ENCODE results near the gene TBCD.
A peak's percentile ranks its signal among the peaks of the same experiment; 100 is the strongest.

The TBCD gene

DNA sequence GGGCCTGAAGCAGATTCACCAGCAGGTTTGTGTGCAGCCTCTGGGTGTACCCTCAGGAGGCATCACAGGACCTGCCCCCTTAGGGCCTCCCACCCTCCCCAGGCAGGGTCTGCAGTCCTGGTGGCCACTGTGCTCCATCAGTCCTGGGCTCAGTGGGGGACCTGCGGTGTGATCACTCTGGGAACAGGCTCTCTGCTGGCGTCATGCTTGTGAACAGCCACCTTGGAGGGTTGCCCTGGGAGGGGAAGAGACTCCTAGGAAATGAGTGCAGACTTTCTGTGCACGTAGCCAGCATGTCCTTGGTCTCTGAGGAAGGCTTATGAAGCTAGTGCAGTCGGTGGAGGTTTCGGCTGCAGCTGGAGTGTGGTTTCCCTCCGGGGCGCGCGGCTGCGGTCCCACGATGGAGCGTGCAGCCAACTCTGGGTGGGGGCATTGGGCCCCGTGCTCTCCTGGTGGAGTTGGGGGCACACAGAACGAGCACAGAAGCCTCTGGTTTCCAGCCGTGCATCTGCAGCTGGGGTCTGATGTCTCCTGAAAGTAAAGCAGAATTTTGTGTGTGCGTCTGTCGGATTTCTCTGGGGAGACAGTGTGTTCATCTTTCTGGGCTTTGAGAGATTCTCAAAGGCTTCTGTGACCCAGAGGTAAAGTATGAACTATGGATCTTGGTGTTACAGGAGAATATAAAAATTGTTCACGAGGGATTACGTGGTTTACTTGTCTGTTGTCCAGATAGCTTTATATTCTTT, 156.1 kb downstream of the TBCD start:
- DNase-seq (ENCODE audit: low spot score) = no peak

GRCh38 chr17:82908543-82909160, 156.8 kb downstream of the TBCD start:
- DNase-seq (ENCODE audit: low spot score) = no peak

DNA sequence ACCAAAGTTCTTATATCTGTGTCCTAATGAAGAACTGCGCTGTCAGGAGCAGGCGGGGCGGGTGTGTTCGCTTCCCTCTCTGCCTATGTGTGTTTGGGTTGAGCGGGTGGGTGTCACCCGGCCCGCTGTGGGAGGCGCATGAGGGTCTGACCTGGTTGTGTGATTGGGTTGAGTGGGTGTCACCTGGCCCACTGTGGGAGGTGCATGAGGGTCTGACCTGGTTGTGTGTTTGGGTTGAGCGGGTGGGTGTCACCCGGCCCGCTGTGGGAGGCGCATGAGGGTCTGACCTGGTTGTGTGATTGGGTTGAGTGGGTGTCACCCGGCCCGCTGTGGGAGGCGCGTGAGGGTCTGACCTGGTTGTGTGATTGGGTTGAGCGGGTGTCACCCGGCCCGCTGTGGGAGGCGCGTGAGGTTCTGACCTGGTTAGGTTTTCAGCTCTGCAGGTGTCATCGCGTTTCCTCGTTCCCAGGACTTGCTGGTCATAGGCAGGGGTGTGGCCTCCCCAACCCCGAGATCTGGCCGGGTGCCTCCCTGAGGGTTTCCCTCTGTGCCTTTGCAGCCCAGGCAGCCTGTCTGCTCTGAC, 157.5 kb downstream of the TBCD start:
- DNase-seq (ENCODE audit: low spot score) = peak; percentile 40

DNA sequence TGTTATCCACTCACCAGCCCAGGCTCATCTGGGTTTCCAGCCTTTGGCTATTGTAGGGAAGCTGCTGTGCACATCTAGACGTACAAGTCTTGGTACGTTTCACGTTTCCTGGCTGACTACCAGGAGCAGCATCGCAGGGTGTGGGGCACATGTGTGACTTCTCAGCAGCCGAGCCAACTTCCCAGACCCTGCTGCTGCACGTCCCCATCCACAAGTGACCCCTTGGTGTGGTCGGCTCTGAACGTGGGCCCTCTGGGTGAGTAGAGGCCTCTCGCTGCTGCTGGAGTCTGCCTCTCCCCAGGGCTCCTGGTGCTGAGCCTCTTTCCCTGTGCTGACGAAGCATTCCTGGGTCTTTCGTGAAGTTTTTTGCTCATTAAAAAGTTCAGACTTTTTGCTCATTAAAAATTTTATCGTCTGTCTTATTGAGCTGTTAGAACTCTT, 158.2 kb downstream of the TBCD start:
- no peak for DNase-seq (ENCODE audit: low spot score)

- DNase-seq (ENCODE audit: low spot score) = no peak
Observed at GRCh38 chr17:82910770-82911169, 158.9 kb downstream of the TBCD start.

DNA sequence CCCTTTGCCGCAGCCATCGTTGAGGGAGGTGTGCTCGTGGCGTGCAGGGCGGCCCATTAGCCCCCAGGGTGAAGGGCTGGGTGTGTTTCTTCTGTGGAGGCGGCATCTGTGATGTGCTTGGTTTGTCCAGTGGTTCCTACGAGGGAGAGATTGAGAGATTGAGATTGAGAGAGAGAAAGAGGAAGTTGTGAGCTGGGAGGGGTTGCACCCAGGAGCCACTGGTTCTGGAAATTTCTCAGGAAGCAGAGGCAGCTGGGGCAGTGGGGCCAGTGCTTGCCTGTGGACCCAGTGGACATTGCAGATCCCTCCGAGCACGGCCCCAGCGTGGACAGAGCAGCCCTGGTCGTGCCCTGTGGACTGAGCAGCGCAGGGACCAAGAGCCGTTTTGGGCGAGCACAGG, 160.0 kb downstream of the TBCD start:
- peak; percentile 15 for DNase-seq (ENCODE audit: low spot score)

GRCh38 chr17:82912484-82913089, 160.7 kb downstream of the TBCD start:
- DNase-seq (ENCODE audit: low spot score) = no peak

- DNase-seq (ENCODE audit: low spot score) = no peak
Observed at GRCh38 chr17:82913304-82914043, 161.6 kb downstream of the TBCD start.

GRCh38 chr17:82914375-82914774, 162.5 kb downstream of the TBCD start:
- no peak for DNase-seq (ENCODE audit: low spot score)

GRCh38 chr17:82915010-82915756, 163.3 kb downstream of the TBCD start:
- DNase-seq (ENCODE audit: low spot score) = no peak

- no peak for DNase-seq (ENCODE audit: low spot score)
Observed at GRCh38 chr17:82915757-82916027, 163.8 kb downstream of the TBCD start.

DNA sequence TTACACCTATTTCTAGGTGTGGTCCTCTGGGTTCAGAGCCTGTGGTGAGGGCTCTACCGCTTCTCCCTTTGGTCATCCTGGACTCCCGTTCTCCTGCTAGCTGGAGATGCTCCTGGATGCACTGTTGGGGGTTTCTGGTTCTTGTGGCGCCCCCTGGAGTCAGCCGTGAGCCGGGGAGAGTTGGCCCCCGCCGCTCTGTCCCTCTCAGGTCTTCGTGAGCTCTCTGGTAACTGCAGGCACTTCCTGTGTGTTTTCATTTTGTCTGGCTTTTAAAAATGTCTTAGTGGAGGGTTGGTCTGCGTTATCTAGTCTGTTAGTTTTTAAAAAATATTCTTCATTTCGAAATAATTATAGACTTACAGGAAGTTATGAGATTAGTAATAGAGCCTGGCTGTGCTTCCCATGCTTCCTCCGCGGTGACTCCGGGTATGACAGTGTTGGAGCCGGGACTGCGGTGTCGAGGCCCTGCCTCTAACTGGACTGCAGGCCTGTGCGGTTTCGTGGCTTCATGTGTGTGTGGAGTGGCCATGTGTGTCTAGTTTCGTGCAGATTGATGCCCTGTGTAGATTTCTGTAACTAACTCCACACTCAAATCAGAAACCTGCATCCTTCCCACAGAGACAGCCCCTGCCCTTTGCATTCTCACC, 166.0 kb downstream of the TBCD start:
- DNase-seq (ENCODE audit: low spot score) = no peak

DNA sequence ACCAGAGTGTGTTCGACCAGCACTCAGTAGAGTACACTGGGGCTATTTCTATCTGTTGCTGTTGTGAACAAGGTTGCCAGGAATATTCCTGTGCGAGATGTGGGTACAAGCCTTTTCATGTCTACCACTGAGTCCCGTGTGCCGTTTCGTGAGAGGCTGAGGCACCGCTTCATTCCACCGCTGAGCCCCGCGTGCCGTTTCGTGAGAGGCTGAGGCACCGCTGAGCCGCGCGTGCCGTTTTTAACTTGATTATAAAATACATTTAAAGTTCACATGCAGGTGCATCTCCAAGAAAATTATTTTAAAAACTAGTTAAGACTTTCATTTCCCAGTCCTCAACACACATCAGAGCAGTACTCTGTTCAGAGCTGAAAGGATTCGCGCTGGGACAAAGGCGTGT, 166.6 kb downstream of the TBCD start:
- no peak for DNase-seq (ENCODE audit: low spot score)

- peak; percentile 20 for DNase-seq (ENCODE audit: low spot score)
Observed at GRCh38 chr17:82920150-82920549, 168.3 kb downstream of the TBCD start.

GRCh38 chr17:82920715-82921114, 168.8 kb downstream of the TBCD start:
- no peak for DNase-seq (ENCODE audit: low spot score)

DNA sequence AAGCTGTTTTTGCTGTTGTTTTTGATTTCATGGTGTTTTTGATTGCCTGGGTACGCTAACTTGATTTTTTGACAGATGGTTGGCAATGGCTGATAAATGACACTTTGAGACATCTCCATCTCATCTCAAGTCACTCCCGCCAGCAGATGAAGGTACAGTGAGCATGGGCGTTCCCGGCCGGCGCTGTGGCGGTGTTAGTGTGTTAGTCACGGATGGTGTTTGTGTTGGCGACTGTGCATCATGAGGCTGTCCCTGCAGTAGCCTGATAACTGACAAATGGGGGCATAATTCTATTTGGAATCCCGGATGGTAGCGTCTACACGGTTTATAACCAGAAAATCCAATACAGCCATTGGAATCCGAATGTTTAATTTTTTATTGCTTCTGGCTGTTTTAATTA, 169.6 kb downstream of the TBCD start:
- DNase-seq (ENCODE audit: low spot score) = no peak

- no peak for DNase-seq (ENCODE audit: low spot score)
Observed at GRCh38 chr17:82922646-82923045, 170.8 kb downstream of the TBCD start.

- DNase-seq (ENCODE audit: low spot score) = no peak
Observed at GRCh38 chr17:82923366-82924113, 171.7 kb downstream of the TBCD start.

- DNase-seq (ENCODE audit: low spot score) = no peak
Observed at GRCh38 chr17:82924214-82924613, 172.3 kb downstream of the TBCD start.

DNA sequence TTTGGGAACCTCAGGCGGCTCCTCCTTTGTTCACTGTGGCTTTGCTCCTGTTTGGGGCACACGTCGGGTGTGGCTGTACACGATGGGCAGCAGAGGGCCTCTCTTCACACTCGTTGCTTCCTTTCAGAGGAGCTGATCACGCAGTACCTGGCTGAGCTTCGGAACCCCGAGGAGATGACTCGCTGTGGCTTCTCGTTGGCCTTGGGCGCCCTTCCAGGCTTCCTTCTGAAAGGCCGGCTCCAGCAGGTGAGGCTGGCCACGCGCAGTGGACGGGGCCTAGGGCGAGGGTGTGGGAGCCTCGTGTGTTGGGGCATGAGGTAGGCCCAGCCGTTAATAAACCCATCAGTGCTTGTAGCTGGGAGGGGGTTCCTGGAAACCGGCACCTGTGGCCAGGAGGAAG, 172.9 kb downstream of the TBCD start:
- no peak for DNase-seq (ENCODE audit: low spot score)

- DNase-seq (ENCODE audit: low spot score) = no peak
Observed at GRCh38 chr17:82925336-82925735, 173.5 kb downstream of the TBCD start.

Measured in putamen (tissue), 1 donor.